ENCODE data around the gene RUBCNL.

Gene RUBCNL

GRCh38 chr13:46340011-46340410 lies 47.0 kb downstream of the RUBCNL start:
- no peak for DNase-seq

- peak; percentile 28 for DNase-seq
Measured at GRCh38 chr13:46339035-46339666, 47.9 kb downstream of the RUBCNL start.

- DNase-seq: no peak
Measured at GRCh38 chr13:46337700-46338099, 49.4 kb downstream of the RUBCNL start.

DNA sequence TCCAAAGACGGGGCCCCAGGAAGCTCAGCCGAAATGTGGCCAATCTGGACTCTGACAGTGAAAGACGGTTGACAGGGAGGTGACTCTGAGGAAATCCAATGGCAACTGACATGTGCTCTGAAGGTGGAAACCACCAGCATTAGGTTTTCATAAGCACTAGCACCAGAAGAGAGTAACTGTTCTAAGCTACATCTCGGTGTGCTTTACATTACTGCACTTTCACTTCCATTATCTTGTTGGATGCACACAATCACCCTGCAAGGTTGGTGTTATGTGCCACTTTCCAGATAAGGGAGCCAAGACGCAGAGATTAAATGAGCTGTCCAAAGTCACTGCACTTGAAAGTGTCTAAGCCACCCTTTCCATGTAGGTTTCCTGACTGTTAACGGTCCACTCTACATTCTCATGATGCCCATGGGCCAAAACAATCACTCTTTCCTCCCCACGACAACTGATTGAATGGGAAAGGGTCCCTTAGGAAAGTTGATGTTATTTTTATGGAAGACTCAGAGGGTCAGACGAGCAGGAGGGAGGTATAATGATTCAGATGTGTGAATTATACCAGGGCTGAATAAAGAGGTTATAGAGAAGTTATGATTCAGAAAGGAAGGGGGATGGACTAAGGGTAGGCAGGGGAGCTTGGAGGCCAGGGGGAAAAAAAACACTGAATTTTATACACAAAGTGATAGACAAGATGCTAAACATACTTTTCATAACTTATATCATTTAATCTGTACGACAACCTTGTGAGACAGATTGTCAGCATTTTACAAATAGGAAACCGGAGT lies 52.8 kb downstream of the RUBCNL start:
- DNase-seq: no peak

GRCh38 chr13:46332772-46333171 lies 54.3 kb downstream of the RUBCNL start:
- no peak for DNase-seq

GRCh38 chr13:46329624-46330023 lies 57.4 kb downstream of the RUBCNL start:
- DNase-seq: no peak

DNA sequence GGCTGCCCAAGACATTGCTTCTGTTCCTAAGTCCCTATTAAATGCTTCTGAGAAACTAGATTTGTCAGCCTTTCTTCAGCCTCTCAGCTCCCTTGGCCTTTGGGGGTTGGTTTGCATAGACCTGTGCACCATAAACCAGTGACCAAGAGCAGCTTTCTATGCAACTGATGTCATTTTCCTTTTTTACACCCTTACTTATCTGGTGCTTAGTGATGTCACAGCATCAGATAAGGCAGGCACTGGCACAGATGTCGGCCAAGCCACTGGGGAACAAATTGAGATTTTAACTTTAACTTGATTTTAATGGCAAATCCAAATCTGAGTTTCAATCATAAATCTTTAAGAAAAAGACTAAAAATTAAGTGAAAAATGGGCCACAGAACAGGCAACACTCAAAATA lies 59.8 kb downstream of the RUBCNL start:
- DNase-seq: no peak

DNA sequence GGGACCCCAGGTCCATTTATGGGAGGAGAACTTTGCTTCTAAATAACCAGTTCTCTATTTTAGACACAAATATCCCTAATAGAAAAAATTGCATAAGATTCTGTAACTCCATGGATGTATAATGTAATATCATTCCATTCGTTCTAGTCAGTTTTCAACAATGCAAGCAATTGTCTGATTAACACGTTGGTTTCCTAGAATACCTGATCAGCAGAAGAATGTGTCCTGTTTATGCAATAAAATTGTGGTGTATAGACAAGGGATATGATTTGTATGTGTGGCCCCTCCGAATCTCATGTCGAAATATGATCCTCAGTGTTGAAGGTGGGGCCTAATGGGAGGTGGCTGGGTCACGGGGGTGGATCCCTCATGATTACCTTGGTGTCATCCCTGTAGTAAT lies 62.1 kb downstream of the RUBCNL start:
- DNase-seq: peak; percentile 35

DNA sequence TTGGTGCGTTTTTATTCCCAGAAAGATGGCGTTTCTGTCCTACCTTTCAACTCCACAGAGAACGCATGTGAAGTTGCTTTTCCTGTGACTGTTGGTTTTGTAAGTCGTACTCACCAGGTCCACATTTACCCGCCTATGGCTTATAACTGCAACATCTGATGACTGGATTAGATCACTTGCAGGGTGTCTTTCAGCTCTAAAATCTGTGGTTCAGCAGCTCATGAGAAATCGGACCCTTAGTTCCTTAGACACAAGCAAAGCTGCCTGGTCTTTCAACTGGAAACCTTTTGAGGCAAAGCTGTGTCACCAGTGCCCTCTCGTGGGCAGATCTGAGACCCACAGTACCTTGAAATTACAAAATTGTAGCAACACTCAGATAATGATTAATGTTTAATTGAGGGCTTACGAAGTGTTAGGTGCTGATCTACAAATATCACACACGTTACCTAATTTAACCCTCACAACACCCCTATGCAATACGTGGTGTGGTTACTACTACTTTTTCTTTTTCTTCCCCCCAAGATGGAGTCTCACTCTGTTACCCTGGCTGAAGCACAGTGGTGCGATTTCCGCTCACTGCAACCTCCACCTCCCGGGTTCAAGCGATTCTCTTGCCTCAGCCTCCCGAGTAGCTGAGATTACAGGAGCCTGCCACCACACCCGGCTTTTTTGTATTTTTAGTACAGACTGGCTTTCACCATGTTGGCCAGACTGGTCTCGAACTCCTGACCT lies 65.4 kb downstream of the RUBCNL start:
- peak; percentile 41 for DNase-seq

GRCh38 chr13:46320821-46321220 lies 66.2 kb downstream of the RUBCNL start:
- no peak for DNase-seq

- DNase-seq: no peak
Measured at GRCh38 chr13:46320406-46320805, 66.6 kb downstream of the RUBCNL start.

DNA sequence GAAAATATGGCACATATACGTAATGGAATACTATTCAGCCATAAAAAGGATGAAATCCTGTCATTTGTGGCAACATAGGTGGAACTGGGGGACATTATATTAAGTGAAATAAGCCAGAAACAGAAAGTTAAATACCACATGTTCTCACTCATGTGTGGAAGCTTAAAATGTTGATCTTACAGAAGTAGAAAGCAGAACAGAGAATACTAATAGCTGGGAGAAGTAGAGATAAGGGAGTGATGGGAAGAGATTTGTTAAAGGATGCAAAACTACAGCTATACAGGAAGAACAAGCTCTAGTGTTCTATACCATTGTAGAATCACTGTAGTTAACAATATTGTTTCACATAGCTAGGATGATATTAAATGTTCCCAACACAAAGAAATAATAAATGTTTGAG lies 68.1 kb downstream of the RUBCNL start:
- no peak for DNase-seq

DNA sequence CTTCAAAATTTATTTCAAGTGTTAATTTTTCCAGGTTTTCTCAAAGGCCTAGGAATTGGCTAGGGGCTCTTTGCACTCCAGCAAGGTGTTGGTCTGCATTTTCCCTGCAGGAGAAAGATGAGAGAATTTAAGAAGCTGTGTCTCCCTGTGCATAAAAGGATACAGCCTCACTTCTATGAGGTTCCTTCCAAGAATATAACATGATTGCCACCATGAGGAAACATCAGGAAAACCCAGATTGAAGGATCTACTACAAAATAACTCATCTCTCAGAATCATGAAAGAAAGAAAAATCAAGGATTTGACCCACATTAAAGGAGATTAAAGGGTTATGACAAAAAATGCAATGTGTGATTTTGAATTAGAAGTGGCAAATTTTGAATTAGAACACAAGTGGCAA lies 69.9 kb downstream of the RUBCNL start:
- no peak for DNase-seq

DNA sequence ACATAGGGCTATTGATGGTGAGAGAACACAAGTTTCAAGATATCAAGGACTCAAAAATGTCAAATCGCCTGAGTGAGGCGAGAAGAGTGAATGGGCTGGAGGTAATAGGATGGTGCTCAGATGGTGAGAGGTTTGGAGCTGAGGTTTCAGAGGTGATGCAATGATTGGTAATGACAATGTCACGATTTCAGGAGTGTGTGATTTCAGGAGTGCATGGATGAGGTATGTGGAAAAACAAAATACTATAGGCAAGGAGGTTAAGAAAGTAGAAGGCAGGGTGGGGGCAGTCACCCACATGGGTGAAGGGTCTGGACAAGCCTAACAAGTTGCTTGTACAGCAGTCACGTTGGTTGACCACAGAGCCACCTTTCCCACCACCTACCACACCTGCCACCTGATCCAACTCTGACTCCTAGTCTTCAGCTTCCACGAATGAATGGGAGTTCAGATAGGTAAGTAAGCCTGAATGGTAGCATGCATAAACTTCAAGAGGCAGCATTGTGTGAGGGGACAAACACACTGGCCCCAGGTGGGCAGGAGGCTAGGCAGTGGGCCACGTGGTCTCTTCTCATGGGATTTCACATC lies 71.5 kb downstream of the RUBCNL start:
- DNase-seq: no peak

- DNase-seq: no peak
Measured at GRCh38 chr13:46315036-46315435, 72.0 kb downstream of the RUBCNL start.

GRCh38 chr13:46314587-46314986 lies 72.5 kb downstream of the RUBCNL start:
- DNase-seq: no peak

GRCh38 chr13:46313432-46314257 lies 73.4 kb downstream of the RUBCNL start:
- DNase-seq: no peak

GRCh38 chr13:46313024-46313423 lies 74.0 kb downstream of the RUBCNL start:
- DNase-seq: no peak

GRCh38 chr13:46311217-46311616 lies 75.8 kb downstream of the RUBCNL start:
- no peak for DNase-seq

DNA sequence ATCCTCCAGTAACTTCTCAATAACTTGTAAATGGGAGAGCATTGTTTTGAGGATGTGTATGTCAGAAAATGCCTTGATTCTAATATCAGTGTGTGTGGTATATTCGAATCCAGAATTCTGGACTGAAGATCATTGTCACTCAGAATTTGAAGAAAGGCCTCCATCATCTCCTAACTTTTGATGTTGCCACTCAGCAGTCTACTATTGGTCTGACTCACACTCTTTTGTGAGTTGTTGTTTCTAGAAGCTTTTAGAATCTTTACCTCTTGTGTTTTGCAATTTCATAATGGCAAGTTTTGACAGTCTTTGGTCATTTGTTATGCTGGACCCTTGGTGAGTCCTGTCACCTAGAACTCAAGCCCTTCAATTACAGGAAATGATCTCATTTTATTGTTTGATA lies 77.0 kb downstream of the RUBCNL start:
- no peak for DNase-seq

DNA sequence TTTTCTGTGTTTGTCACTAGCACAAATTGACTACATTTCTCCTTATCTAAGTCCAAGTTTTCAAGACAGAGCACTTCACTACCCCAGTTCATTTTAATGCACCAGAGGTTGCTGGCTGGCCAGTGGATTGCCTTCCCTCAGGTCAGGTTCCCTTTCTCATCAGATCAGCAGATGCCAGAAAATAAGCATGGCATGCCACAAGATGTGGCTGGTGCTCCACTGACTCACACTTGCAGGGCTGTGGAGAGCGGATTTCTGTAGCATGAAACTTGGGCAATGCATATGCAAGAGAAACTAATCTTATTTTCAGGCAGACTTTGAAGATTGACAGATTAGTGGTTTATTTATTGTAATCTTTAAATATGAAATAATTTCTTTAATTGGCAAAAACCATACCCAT lies 79.5 kb downstream of the RUBCNL start:
- no peak for DNase-seq

GRCh38 chr13:46304546-46304945 lies 82.5 kb downstream of the RUBCNL start:
- DNase-seq: no peak

All from NCI-H226 (cell line).